C4-2B (cell line): Measurements from ENCODE around the gene FH.

ENCODE experiments used
- H3K27ac ChIP-seq: fragments of 450-650 bp; 2 replicates; pipeline ENCODE4 v1.5.1; 2017
- CTCF ChIP-seq: fragments of 450-650 bp; conservative IDR thresholded peaks from 2 replicates; pipeline ENCODE4 v1.5.1; 2017; ENCODE audit warnings: mild to moderate bottlenecking
- ZFX ChIP-seq: fragments of 450-650 bp; IDR thresholded peaks from 2 replicates; pipeline ENCODE4 v1.6.1; 2017

FH gene

GRCh38 chr1:241488739-241489138 is 30.8 kb downstream of the FH start:
- no peak for TF ChIP-seq ZFX
- no peak for TF ChIP-seq CTCF
- H3K27ac ChIP-seq = no peak overlapping the region

- no peak for TF ChIP-seq ZFX
- TF ChIP-seq CTCF = peak; percentile 72
- H3K27ac ChIP-seq = no peak overlapping the region
These were observed 34.0 kb downstream of the FH start for GRCh38 chr1:241485554-241485992.

GRCh38 chr1:241485145-241485544 is 34.4 kb downstream of the FH start:
- H3K27ac ChIP-seq = no peak overlapping the region
- TF ChIP-seq ZFX (no peak), CTCF (no peak)

- no peak overlapping the region for H3K27ac ChIP-seq
- TF ChIP-seq ZFX (no peak), CTCF (no peak)
These were observed 36.7 kb downstream of the FH start for GRCh38 chr1:241482761-241483250.

GRCh38 chr1:241479294-241479693 is 40.3 kb downstream of the FH start:
- no peak overlapping the region for H3K27ac ChIP-seq
- TF ChIP-seq ZFX = no peak
- TF ChIP-seq CTCF = no peak

- no peak overlapping the region for H3K27ac ChIP-seq
These were observed 43.9 kb downstream of the FH start for GRCh38 chr1:241475671-241476070.

GRCh38 chr1:241473026-241473425 is 46.5 kb downstream of the FH start:
- no peak overlapping the region for H3K27ac ChIP-seq
- no peak for TF ChIP-seq CTCF
- no peak for TF ChIP-seq ZFX

More at GRCh38 chr1:241475671-241476070, 43.9 kb downstream of the FH start:
- TF ChIP-seq CTCF (no peak), ZFX (no peak)
